Neural progenitor cell (in vitro differentiated cells): Measurements from ENCODE around the gene HNRNPD.

Experiments
- EZH2phosphoT487 ChIP-seq: fragments of 200-600 bp; sonication (generic); IDR thresholded peaks from 2 replicates; pipeline ENCODE4 v1.6.1; 2017; ENCODE audit warnings: antibody characterized with exemption
- TF ChIP-seq, protein P1 (sequence below): fragments of 200-600 bp; sonication (generic); IDR thresholded peaks from 2 replicates; pipeline ENCODE4 v1.5.1; 2017; ENCODE audit warnings: antibody characterized with exemption, mild to moderate bottlenecking

DNA sequence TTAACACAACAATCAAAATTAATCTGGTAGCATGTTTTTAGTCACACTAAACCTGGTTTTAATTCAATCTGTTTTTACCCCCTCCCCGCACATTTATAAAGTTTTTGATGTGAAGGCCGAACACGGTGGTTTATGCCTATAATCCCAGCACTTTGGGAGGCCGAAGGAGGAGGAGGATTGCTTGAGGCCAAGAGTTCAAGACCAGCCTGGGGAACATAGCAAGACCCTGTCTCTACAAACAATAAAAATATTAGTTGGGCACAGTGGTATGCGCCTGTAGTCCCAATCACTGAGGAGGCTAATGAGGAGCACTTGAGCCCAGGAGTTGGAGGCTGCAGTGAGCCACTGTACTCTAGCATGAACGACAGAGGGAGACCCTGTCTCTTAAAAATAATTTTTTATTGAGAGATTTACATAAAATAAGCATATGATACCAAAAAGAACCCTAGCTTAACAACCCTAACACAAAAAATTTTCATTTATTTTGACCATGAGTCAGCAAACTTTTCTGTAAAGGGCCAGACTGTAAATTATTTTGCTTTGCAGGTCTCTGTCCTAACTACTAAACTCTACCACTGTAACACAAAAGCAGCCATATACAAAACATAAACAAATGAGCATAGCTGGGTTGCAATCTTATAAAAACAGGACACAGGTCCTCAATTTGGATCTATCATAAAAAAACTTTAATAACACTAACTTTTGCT, 21.5 kb downstream of the HNRNPD start:
- TF ChIP-seq, protein P1, sequence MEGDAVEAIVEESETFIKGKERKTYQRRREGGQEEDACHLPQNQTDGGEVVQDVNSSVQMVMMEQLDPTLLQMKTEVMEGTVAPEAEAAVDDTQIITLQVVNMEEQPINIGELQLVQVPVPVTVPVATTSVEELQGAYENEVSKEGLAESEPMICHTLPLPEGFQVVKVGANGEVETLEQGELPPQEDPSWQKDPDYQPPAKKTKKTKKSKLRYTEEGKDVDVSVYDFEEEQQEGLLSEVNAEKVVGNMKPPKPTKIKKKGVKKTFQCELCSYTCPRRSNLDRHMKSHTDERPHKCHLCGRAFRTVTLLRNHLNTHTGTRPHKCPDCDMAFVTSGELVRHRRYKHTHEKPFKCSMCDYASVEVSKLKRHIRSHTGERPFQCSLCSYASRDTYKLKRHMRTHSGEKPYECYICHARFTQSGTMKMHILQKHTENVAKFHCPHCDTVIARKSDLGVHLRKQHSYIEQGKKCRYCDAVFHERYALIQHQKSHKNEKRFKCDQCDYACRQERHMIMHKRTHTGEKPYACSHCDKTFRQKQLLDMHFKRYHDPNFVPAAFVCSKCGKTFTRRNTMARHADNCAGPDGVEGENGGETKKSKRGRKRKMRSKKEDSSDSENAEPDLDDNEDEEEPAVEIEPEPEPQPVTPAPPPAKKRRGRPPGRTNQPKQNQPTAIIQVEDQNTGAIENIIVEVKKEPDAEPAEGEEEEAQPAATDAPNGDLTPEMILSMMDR: no peak
- TF ChIP-seq EZH2phosphoT487: no peak
